HG03442 (cell line): ENCODE results near the gene MIA3.
"Not testable (repeated sequence)": the region's sequence is repeated elsewhere in the genome, so short reads cannot be mapped to it uniquely, and the experiment has no call there.

Experiments used
- ATAC-seq: cut with Tn5 transposase; IDR thresholded peaks from one replicate; pipeline ENCODE4 v1.9.1; 2021; ENCODE audit warnings: mild to moderate bottlenecking, moderate library complexity; ENCODE audit not compliant: unreplicated experiment

Gene MIA3

DNA sequence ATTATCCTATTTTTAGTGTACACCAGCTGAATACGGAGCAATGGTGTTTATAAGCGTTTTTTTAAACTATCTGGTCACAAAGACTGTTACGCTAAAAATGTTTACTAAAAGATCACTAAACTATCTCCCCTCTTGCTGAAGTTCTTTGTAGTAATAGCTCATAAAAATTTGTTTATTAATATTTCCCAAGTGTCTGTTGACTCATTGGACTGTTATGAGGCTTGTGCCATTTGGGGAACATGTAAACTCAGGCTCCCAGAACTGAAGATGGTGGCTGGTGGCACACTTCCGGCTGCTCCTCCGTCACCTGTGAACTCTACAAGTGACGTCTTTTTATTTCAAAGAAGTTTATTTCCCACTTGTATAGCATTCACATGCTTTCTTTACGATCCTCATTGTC lies 48.1 kb downstream of the MIA3 start:
- ATAC-seq, result no peak

DNA sequence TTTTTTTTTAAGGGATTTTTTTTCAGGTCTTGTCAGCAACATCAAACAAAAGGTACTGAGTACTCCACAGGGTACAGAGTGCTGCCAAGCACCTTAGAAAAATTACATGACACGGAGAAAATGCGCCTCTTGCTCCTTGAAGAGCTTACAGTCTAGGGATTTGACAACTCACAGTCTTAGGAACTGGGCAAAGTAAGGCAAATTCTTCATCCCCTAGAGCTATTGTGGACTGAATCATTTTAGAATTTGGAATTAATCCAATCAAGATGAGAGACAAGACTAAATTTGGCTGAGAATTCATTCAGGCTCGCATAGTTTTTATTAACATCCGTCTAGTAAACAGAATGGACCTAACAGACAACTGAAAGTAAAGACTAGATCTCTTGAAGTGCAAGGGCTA lies 50.3 kb downstream of the MIA3 start:
- ATAC-seq, result not testable (repeated sequence)

DNA sequence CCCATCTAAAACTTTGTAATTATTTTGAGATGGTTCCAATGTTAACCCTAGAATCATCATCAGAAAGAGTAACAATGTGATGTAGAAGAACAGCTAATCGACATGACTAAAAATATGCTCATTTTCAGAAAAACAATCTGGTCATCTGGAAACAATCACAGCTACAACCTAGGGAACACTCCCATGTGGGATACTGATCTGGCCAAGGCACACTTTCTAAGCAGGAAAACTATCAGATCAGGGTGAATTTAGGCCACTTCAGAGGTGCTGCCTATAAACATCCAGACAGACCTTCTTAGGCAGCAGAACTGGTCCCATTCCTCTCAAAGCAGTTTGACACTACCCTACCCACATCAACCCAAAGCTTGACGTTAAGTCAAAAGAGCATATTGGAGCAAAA lies 51.2 kb downstream of the MIA3 start:
- not testable (repeated sequence) for ATAC-seq

DNA sequence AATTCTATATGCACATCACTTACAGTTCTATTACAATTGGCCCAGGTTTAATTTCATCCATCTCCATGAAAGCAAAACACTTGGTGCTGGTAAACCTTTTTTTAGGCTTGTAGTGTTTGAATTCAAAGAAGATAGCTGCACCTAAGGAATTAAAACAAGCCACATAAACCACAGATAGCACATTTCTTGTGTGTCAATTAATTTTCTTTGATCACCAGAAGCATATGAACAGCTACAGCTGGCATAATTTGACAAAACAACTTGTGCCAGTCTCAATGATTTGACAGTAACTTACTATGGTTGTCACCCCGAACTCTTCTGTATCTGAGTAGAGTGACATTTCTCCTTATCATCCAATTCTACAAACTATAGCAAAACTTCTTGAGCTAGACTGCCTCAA lies 52.2 kb downstream of the MIA3 start:
- ATAC-seq, result no peak

DNA sequence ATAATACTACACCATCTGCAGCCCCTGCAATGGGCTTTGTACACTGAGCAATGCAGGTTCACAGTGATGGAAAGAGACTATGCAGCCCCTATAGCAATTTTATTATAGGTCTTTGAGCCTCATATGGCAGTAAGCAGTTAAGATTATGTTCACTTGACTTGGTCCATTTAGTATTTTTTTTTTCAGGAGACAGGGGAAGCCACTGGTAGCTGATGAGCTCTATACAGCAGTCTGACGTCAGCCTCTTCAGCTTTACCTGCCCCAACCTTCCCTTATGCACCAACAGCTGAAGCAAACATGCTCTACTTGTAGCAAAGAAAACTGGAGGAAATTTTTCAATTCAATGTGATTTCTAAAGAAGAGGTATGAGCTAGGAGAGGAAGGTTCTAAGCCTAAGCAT lies 62.2 kb downstream of the MIA3 start:
- no peak for ATAC-seq

DNA sequence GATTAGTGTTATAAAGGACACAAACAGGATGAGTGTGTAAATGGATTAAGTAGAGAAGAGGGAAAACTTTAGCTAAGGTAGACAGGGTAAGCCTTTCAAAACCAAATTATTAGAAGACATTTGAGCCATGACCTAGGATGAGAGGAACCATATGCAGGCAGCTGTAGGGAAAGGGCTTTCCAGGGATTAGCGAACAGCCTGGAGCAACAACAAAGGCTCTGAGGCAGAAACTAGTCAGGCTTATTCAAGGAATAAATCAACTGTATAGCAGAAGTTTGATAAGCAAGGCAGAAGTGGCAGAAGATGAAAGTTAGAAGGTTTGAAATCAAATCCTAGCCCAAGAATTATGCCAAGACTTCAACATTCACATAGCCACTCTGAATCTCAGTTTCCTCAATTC lies 73.1 kb downstream of the MIA3 start:
- ATAC-seq, result no peak

DNA sequence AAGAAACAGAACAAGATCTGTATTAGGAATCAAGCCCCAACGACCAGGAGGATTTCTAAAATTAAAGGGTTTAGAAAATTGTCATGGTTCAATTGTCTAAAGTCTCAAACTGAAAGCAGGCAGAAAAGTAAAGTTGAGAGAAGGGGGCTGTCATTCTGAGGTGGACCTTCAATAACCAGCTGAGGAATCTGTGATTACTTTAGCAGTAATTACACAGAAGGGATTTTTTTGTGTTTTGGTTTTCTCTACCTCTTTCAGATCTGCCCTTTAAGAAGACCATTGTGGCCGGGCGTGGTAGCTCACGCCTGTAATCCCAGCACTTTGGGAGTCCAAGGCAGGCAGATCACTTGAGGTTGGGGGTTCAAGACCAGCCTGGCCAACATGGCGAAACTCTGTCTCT lies 77.0 kb downstream of the MIA3 start:
- ATAC-seq, result no peak

DNA sequence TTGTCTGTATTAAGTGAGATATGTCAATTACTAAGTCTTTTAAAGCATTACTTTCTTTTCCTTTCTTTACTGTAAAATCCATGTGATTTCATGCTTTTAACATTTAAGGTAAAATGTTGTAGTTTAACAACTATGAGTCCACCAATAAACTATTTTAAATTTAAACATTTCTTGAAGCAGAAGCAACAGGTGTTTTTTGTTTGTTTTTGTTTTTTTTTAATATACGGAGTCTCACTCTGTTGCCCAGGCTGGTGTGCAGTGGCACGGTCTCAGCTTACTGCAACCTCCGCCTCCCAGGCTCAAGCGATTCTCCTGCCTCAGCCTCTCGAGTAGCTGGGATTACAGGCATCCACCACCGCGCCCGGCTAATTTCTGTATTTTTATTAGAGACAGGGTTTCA lies 78.8 kb downstream of the MIA3 start:
- no peak for ATAC-seq

DNA sequence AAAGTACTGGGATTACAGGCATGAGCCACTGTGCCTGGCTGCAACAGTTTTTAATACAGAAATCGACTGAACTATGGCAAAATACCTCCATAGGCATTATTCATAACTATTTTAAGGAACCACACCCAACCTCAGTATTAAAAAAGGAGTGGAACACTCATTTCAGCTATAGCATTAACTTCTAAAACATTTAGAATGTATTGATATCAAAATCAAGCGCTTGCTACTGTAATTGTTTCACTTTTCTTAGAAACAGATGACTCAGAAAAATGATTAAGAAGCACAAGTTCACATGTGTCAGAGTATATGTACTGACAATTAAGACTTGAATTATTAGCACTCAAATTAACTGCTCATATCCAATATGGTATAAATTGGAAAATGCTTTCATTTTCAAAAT lies 79.3 kb downstream of the MIA3 start:
- ATAC-seq, result no peak

DNA sequence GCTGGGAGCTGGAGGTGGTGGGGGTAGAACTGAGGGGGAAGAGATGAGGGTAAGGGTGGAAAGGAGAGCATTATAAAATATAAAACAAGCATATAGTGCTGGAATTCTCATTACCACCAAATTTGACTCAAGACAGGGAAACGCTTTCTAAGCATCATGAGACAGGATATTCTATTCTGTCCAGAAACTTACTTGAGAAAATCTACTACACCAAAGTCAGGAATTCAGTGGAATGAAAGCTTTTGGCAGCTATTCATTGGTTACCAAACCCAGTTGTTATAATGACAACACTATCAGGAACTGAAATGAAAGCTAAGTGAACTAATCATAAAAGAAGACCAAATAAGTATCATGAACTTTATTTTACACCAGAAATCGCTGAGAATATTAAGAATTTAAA lies 79.9 kb downstream of the MIA3 start:
- no peak for ATAC-seq

DNA sequence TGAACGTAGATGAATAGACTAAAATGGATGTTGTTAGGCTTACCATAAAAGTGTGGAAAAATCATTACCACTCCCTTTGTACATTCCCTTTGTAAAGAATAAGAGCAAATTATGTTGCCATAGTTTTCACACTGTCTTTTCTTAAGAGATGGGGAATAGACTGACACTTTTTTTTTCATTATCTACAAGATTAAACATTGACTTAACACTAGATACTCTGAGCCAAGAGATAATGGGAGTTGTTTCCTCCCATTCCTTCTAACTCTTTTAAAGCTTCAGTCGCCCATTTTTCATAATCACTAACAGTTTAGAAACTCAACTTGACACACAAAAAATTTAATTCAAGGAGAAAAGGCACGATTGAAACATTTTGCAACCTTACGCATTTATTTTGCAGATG lies 84.3 kb downstream of the MIA3 start:
- no peak for ATAC-seq

DNA sequence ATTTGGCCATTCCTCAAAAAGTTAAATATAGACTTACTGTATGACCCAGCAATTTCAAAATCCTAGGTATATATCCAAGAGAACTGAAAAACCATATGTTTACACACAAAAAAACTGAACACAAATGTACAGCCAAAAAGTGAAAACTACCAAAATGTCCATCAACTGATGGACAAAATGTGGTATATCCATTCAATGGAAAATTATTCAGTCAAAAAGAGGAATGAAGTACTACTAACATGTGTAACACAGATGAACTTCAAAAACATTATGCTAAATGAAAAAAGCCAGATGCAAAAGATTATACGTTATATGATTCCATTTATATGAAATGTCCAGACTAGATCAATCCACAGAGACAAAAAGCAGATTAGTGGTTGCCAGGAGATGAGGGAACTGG lies 86.4 kb downstream of the MIA3 start:
- ATAC-seq, result no peak

DNA sequence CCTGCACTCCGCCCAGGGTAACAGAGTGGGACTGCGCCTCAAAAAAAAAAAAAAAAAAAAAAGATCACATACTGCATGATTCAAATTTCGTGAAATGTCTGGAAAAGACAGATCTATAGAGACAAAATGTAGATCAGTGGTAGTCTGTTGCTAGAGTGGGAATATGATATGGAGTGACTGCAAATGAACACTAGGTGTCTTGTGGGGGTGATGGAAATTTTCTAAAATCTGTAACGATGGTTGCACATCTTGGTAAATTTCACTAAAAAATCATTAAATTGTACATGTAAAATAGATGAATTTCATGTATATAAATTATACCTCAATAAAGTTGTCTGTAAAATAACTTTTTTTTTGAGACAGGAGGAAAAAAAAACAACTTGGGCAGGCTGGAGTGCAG lies 88.9 kb downstream of the MIA3 start:
- no peak for ATAC-seq

DNA sequence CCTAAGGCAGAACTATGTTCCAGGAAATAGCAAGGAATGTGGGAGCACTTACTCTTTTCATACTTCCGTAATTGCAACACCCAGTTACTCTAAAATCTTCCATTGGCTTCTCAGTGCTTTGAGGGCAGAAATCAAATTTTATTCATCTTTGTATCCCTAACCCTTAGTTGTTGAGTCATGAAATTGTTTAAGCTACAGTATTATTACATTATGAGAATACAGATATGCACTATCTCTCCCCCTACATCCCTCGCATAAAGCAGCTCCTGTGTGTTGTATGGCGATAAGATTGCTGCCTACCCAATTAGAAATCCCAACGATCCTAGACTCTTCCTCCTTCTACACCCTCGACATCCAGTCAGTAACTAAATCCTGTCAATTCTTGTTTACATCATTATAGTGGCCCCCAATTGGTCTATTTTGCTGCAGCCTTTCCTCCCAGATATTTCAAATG lies 91.8 kb downstream of the MIA3 start:
- no peak for ATAC-seq

DNA sequence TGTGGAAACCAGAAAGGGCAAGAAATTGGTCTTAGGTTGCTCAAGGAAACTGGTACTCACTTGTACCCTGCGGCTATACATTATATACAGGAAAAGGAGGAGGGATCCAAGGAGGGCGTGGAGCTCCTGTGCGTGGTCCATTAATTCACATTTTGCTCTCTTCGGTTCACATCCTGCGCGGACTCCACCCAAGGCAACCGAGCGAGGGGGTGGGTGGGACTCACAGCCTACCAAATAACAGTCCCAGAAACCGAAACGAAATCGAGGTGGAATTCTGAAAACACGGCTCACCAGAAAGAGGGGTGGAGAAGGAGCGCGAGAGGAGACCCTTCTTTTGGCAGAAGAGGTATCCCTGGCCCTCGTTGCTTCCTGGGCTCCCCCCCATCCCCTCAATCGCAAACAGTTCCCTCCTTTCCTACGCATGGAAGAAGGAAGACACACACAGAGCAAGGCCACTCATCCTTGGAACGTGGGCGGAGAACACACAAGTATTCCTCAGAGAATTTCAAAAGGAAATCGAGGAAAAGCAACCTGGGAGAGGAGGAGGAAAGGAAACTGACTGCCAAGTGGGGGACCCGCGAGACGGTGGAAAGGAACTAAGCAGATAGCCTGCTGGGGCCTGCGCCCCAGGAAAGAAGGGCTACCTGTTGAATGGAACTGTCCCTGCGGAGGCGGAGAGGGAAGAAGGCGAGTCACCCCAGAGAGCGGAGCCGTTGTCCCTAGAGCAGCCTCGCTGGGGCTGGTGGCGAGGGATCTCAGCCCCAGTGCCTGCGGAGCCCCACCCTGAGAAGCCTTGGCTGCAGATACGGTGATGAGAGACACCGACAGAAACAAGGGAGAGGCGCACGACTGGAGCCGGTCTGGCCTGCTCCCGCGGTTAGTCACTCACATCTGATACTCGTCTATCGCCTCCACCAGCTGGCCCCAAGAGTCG lies 93.7 kb downstream of the MIA3 start:
- ATAC-seq, result peak; percentile 29

DNA sequence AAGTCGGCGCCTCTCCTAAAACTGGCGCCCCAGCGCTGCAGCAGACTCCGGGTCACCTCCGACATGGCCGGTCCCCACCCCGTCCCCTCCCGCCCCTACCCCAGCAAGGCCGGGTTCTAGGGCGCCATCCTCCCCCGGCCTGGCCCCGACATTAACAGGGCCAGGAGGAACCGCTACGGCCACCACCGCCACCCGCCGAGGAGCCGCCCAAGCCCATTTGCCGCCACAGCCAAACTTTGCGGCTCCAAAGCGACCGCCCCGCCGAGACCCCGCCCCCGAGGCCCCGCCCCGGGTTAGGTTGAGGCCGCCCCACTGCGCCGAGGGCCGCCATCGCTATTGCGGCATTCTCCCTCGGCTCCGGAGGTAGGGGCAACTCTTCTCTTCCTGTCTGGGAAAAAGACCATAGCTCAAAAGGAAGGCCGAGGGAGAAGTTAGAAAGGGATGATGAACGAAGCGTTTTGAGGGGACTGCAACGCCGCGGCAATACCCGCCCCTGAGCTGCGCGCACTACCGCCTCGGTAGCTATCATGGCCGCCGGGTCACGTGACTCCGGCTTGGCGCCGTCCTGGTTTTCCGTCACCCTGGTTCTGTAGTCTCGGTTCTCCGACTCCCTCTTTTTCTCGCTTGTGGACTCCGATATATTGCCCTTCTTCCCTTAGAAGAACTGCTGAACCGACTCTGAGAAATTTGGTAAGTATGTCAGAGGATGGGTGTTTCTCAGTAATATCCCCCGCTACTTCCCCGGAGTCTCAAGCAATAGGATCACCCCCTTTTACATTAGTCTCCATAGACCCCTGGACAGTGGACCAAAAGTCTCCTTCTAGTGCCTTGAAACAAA lies 94.6 kb downstream of the MIA3 start, which contains the start of the genes AIDA and BROX:
Gene AIDA (minus strand): TSS at position 239 of the 838 bp plus-strand sequence. CDS start 174 bp downstream, at position 65.
Gene BROX (plus strand): TSS at position 312 of the 838 bp plus-strand sequence. CDS start 3,136 bp downstream, outside the sequence.
- peak; percentile 76 for ATAC-seq

DNA sequence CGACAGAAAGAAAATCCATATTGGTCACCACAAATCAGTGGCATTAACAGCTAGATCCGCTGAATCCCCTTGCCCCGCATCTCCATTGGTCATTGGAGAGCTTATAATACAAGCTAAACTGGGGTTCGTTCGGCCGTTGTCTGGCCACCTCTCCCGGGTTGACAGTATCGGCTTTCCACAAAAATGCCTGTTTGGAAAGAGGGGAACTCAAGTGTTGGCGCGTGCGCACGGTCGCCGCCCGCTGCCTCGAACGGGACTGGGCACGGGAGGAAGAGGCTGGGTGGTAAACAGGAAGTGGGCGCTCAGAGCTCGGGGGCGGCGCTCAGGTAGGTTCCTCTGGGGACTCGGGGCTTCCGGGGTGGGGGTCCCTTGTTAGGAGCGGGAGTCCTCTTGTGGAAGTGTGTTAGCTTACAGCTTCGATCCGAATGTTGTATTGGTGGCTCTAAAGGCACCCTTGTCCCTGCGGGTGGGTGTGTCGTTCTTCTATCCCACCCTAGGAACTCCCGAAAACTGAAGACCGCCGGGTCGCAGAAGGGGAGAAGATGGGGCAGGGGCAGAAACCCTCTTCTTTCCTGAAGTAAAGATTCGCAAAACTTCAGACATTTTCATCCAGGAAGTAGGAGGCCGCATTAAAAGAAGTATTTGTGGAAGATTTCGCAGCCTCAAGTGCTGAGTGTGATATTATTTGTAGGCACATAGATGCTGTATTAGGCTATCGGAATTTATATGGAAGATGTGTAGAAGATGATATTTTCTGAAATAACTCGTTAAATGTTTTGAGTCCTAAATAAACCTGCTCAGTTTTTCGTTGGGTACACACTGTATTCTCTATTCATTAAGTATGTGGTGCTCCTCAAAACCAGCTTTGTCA lies 95.4 kb downstream of the MIA3 start:
- ATAC-seq, result peak; percentile 67

DNA sequence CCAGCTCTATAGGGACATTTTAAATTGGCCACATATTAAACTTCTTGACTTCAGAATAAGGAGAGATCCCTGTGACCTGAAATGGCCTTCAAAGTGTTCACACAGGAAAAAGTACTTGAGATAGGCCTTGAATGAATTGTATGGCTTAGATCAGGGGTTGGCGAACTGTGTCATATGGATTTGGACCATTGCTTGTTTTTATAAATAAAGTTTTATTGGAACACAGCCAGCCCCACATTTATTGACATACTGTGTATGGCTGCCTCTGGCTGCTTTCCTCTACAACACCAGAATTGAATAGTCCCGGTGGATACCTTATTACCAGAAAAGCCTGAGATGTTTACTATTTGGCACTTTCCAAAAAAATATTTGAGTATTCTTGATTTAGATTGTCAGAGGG lies 98.5 kb downstream of the MIA3 start:
- ATAC-seq, result no peak
